RKO (cell line): Measurements from ENCODE around the gene ACOT8.
"Not testable (repeated sequence)": the region's sequence is repeated elsewhere in the genome, so short reads cannot be mapped to it uniquely, and the experiment has no call there.

Source experiments
- DNase-seq: peaks from one replicate; pipeline ENCODE4 v3.0.0-alpha.2; 2016; ENCODE audit warnings: low spot score

ACOT8 gene

GRCh38 chr20:45827030-45827652, 30.1 kb downstream of the ACOT8 start, which contains the start of gene TNNC2:
Gene TNNC2 (minus strand): TSS chr20:45827312. CDS start chr20:45827248, 64 bp downstream.
- DNase-seq, result no peak

GRCh38 chr20:45826381-45827019, 30.7 kb downstream of the ACOT8 start:
- DNase-seq, result no peak

- DNase-seq, result no peak
These were observed 33.0 kb downstream of the ACOT8 start for GRCh38 chr20:45823949-45824835.

DNA sequence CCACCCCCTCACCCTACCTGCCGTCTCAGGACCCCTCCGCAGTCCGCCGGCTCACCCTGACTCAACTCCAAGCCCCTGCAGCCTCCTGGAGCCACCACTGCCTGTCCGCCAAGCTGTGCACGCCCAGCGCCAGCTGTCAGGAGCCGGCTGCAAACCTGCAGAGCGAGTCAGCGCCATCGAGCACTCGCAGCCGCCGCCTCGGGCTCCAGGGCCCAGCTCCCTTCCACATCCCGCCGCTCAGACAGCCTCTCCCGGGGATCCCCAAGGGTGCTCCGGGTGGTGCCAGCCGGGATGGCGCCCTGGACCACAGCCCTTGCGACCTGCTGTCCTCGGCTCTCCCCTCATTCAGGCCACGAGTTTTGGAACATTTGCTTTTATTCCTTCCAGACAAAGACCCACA, 34.3 kb downstream of the ACOT8 start:
- DNase-seq, result peak; percentile 55

- no peak for DNase-seq
These were observed 35.2 kb downstream of the ACOT8 start for GRCh38 chr20:45821947-45822346.

DNA sequence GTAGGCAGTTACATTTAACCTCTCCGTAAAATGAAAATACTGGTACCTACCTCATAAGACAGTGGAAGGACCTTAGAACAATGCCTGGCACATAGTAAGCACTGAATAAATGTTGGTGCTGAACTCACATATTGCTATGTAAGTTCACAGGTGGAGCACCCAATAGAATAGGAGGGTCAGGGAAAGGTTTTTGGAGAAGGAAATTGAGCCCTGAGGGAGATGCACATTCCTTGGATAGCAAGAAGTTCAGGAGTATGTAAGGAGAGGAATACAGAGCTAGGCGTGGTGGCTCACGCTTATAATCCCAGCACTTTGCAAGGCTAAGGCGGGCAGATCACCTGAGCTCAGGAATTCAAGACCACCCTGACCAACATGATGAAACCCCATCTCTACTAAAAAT, 37.7 kb downstream of the ACOT8 start:
- DNase-seq, result no peak

GRCh38 chr20:45818239-45818638, 39.0 kb downstream of the ACOT8 start:
- DNase-seq, result no peak

DNA sequence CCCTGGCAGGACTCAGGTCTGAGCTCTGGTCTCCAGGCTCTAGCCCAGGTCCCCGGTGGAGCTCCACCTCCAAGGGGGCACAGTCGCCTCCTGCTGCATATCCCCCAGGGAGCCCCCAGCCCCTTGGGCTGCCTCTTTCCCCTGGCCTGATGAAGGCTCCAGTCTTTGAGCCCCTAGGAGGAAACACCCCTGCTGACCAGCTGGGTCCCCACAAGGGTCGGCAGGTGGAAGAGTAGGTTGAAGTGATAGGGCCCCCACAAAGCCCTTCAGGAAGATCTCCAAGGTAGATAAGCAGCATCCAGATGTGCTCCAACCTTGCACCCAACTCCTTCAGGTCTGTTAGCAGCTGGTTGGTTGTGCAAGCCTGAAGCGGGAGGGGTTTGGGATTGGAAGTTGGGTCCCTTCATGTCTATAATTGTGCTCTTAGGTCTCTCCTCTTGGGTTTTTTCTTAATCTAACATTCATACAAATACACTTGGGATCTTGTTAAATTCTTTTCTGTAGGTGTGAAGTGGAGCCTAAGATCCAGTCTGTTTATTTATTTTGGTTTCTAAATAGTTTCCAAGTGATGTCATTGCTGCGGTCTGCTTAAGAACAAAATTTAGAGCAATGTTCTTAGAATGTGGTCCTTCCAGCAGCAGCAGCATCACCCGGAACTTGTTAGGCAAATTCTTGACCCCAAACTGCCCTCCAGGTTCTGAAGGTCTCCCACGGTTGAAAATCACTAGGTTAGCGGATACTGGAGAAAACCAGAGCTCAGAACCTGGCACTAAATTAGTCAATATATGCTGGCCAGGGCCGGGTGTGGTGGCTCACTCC, 39.6 kb downstream of the ACOT8 start:
- DNase-seq, result no peak

- DNase-seq, result no peak
These were observed 40.2 kb downstream of the ACOT8 start for GRCh38 chr20:45816951-45817350.

GRCh38 chr20:45814314-45814713, 42.9 kb downstream of the ACOT8 start:
- no peak for DNase-seq

GRCh38 chr20:45813489-45813888, 43.7 kb downstream of the ACOT8 start:
- no peak for DNase-seq

GRCh38 chr20:45813006-45813340, 44.2 kb downstream of the ACOT8 start:
- DNase-seq, result no peak

DNA sequence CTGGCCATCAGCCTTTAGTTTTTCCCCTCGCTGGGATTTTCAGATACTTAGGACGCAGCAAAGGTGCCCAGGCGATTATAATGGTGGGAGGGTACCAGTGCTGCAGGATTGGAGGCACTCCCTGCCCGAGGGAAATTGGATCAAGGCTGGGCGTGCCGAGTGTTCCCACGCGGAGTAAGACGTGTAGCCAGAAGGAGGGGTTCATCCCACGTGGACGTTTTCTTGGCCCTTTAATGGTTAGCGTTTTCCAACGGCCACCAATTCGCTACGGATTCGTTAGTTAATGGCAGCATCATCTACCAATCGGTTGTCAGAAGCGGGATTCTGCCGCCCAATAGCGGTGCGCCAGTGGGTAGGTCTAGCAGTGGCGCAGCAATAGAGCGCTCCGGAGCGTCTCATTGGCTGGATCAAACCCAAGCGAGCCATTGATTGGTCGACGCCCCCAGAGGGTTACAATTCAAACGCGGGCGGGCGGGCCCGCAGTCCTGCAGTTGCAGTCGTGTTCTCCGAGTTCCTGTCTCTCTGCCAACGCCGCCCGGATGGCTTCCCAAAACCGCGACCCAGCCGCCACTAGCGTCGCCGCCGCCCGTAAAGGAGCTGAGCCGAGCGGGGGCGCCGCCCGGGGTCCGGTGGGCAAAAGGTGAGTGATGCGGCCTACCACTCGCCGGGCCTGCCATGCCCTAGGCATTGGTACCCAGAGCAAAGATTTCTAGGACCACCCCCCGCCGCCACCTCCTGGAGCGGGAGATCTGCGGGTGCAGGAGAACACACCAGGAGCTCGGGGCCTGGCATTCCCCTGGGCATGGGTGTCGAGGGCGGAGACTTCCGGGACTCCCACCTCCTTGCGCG, 44.8 kb downstream of the ACOT8 start, which contains the start of gene UBE2C:
Gene UBE2C, plus strand, starts transcription at position 488 of the 849 bp plus-strand sequence. Its CDS starts 52 bp downstream, at position 540.
- peak; percentile 100 for DNase-seq

DNA sequence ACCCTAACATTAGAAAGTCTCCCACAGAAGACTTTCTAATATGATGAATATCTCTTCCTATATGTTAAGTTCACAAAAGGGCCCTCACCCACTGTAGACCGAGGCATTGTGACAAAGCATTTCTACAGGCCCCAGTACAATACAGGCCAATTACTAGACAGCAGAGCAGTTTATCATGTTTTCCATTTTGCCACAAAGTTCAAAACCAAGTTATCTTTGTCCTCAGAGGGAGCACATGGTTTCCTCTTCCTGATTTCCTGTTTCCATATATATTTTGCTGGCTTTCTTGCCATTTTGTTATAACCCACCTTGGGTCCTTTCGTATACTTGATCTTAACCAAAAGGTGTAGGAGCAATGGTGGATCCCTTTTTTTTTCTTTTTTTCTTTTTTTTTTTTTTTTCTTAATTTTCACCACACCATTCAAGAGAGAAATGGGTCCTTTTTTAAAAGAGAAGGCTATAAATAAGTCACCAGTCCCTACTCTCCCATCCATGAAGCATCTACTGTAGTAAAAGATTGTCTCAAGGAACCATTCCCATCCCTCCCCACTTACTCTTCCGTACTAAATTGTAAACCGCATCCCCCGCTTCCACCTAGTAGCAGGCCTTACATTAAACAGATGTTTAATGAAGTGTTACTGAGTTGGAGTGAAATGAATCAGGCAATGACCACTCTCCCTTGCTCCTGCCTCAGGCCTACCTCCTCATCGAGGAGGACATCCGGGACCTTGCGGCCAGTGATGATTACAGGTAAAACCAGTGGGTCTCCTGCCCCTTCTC, 46.8 kb downstream of the ACOT8 start:
- DNase-seq, result no peak

DNA sequence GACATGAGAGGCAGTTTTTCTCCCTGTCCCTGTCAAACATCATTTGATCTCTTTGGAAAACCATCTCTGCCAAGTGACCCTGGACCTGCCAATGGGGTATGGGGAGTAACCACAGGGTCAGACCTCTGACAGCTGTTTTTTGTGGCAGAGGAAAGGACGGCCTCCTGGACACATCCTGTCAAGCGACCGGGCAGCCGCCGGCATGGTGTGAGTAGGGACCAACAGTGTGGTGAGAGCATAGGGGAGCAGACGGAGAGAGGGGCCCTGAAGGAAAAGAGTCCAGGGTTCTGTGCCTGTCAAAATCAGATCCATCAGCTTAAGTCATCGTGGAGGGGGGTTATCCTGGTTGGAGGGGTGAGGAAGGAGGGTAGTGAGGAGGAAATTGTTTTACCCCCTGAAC, 55.3 kb downstream of the ACOT8 start:
- no peak for DNase-seq

- peak; percentile 68 for DNase-seq
These were observed 58.1 kb downstream of the ACOT8 start for GRCh38 chr20:45798935-45799642.

DNA sequence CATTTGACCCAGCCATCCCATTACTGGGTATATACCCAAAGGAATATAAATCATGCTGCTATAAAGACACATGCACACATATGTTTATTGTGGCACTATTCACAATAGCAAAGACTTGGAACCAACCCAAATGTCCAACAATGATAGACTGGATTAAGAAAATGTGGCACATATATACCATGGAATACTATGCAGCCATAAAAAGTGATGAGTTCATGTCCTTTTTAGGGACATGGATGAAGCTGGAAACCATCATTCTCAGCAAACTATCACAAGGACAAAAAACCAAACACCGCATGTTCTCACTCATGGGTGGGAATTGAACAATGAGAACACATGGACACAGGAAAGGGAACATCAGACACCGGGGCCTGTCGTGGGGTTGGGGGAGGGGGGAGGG, 59.2 kb downstream of the ACOT8 start:
- not testable (repeated sequence) for DNase-seq

DNA sequence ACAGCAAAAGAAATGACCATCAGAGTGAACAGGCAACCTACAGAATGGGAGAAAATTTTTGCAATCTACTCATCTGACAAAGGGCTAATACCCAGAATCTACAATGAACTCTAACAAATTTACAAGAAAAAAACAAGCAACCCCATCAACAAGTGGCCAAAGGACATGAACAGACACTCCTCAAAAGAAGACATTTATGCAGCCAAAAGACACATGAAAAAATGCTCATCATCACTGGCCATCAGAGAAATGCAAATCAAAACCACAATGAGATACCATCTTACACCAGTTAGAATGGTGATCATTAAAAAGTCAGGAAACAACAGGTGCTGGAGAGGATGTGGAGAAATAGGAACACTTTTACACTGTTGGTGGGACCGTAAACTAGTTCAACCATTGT, 59.7 kb downstream of the ACOT8 start:
- not testable (repeated sequence) for DNase-seq

GRCh38 chr20:45796337-45797065, 60.7 kb downstream of the ACOT8 start:
- DNase-seq, result no peak
